ENCODE results near the gene SDF2. TPM values are rescaled to one million over a fixed set of nuclear protein-coding genes. Genes with fewer than 3 reads are reported as not detected.

SDF2 gene
- total and polyA plus RNA-seq, 9 of the 15 experiments (the other 6 are each of a cell fraction or from before 2014, with no cell fraction given) = 41.2 to 132 (median 65.6) TPM

GRCh38 chr17:28598799-28599310 lies 62.9 kb downstream of the SDF2 start, which contains the start of gene SPAG5 (continued):
- TF ChIP-seq ZBTB40 (IDR thresholded peaks at IDR 0.05) (no peak), ZBTB40 (CRISPR knock-in tag; IDR thresholded peaks at IDR 0.05) (no peak), ELF2 (CRISPR knock-in tag; IDR thresholded peaks at IDR 0.05) (no peak), ZNF511 (CRISPR knock-in tag; IDR thresholded peaks at IDR 0.05) (peak; percentile 66), KLF13 (tag; IDR thresholded peaks at IDR 0.05; ENCODE audit: borderline replicate concordance, low read depth) (no peak), PML (IDR thresholded peaks at IDR 0.05; ENCODE audit: low read length) (peak; percentile 92), PURB (CRISPR knock-in tag; IDR thresholded peaks at IDR 0.05; ENCODE audit: low read depth) (no peak), L3MBTL2 (IDR thresholded peaks at IDR 0.05) (peak; percentile 57; the same call in 1 of the 2 replicates), ZNF699 (CRISPR knock-in tag; IDR thresholded peaks at IDR 0.05; ENCODE audit: insufficient replicate concordance) (no peak), EP400 (IDR thresholded peaks at IDR 0.05) (peak; percentile 96), MED1 (CRISPR knock-in tag; IDR thresholded peaks at IDR 0.05; ENCODE audit: borderline replicate concordance) (no peak), ZBTB43 (CRISPR knock-in tag; IDR thresholded peaks at IDR 0.05) (no peak), JUND (IDR thresholded peaks at IDR 0.05; ENCODE audit: borderline replicate concordance, low read depth, low read length) (peak; percentile 62), JUND (tag; IDR thresholded peaks at IDR 0.05; ENCODE audit: borderline replicate concordance, low read depth, low read length) (no peak; the same call in 2 of the 3 replicates), EP300 (IDR thresholded peaks at IDR 0.05; ENCODE audit: low read length) (no peak), TAL1 (IDR thresholded peaks at IDR 0.05) (no peak), KLF10 (CRISPR knock-in tag; IDR thresholded peaks at IDR 0.05) (no peak), NFE2L1 (tag; IDR thresholded peaks at IDR 0.05; ENCODE audit: borderline replicate concordance, low read depth) (no peak), PHTF2 (CRISPR knock-in tag; IDR thresholded peaks at IDR 0.05) (no peak), MAFF (IDR thresholded peaks at IDR 0.05; ENCODE audit: low read length) (no peak)
